GM13976 (cell line): ENCODE results near the gene LY6G6F.
A peak's percentile ranks its signal among the peaks of the same experiment; 100 is the strongest.

Experiments
- DNase-seq: peaks from one replicate; pipeline ENCODE4 v3.0.0; 2012; ENCODE audit warnings: low spot score
- CTCF ChIP-seq: IDR thresholded peaks from 2 replicates; pipeline ENCODE4 v1.5.1; 2012; ENCODE audit warnings: borderline replicate concordance, mild to moderate bottlenecking; ENCODE audit not compliant: insufficient read depth; ENCODE audit errors: extremely low read depth, missing control alignments, control extremely low read depth
- in situ Hi-C: fragments of 300-500 bp; cut with MboI; formaldehyde crosslinking; loops from one replicate; pipeline ENCODE4 v1.12.0; 2022; ENCODE audit warnings: low sequenced_read_pairs, mixed read lengths, inconsistent platforms; ENCODE audit not compliant: unreplicated experiment

LY6G6F gene

DNA sequence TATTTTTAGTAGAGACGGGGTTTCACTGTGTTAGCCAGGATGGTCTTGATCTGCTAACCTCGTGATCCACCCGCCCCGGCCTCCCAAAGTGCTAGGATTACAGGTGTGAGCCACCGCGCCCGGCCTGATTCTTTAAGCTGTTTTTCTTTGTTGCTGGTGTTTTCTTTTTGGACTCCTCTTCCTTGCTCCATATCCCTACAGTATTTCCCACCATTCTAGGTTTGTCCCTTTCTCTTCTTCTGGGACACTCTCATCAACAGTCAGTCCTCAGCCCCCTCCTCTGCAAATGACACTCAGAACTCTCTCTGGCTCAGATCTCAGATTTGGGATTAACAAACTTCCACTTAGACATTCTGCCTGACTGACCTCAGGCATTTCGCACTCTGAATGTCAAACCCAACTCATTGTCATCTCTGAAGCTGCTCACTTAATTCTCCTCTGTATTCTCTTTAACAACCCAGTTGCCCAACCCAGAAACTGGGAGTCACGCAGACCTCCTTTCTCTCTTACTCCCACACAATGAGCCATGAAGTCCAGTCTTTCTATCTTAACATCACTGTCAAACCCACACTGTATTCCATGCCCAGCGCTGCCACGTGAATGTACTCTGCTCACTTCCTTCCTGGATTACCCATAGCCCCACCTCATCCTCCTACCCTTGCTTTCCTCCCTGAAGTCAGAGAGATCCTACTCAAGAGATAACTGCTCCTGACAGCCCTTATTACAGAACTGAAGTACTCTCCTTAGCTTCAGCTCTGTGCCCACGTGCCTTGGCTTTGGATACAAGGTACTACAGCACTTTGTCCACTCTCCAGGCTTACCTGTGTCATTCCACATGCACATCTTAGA, 19.1 kb downstream of the LY6G6F start:
- TF ChIP-seq CTCF: no peak
- no peak for DNase-seq
- in situ Hi-C loops: no loop called here

DNA sequence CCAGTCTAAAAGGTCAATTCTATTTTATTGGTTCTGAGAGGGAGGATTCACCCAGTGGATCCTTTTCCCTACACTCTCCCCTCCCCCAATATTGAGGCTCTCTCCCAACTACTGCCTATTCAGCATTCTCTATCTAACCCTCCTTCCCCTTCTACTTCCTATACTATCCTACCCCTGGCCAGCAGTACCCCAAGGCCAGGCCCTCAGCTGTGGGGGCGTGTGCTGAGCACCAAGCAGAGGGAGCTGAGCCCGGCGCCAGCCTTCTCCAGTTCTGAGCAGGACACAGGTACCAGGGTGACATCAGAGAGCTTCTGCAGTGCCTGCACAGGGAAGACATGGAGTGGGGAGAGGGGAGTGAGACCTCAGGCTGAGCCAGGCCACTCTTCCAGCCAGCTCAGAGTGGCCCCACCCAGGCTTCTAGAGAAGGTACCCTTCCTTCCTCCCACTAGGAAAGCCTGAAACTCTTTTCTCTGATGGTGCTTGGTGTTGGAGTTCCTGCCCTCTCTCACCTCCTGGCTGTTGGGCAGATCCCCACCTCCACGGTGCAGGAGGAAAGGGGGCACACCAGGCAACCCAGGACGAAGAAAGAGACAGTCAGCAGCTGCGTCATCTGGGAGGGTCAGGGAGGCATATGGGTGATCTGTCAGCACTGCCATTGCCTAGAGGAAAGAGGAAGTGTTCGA, 20.5 kb downstream of the LY6G6F start:
- in situ Hi-C loops: no loop called here
- no peak for TF ChIP-seq CTCF
- DNase-seq: peak; percentile 84

- no peak for DNase-seq
- in situ Hi-C loops: no loop called here
- TF ChIP-seq CTCF: no peak
Observed at GRCh38 chr6:31727717-31728671, 21.3 kb downstream of the LY6G6F start.

DNA sequence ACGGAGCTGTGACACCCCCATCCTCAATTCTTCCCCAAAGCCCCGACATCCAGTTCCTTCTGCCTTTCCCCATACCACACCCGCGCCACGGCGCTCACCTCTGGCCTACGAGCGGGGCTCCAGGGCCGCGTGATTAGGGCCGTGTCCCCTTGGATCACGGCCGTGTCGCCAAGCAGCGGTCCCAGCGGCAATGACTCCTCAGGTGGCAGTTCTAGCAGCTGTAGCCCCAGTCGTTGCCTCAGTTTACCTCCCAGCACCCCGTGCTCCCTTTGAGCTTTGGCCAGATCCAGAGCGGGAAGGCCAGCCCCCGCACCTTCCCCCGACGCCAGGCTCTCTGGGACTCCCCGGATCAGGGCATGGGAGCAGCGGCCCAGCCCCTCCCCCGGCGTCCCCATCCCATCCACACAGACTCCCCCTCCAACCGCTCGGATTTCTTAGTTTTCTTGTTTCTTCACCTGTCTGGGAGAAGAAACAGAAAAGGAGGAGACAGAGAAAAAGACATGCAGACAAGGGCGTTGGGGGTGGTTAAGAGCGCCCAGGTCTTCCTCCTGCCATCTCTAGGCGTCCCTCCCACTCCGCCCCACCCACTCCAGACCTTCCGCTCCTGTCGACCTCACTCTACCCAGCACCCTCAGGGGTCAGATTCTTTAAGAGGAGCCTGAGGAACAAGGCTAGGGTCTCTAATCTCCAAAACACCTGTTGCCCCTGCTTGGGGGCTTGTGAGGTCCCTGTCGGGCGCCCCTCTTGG, 22.3 kb downstream of the LY6G6F start, which contains the start of gene DDAH2:
Gene DDAH2 (minus strand): TSS at position 533 of the 748 bp plus-strand sequence. CDS start 138 bp downstream, at position 395.
- in situ Hi-C loops: no loop called here
- DNase-seq: no peak
- TF ChIP-seq CTCF: no peak

- peak; percentile 86 for DNase-seq
- peak; percentile 86 for TF ChIP-seq CTCF
- in situ Hi-C loops: no loop called here
Observed at GRCh38 chr6:31729515-31729978, 22.9 kb downstream of the LY6G6F start.
